ENCODE measurements around the gene RBBP5.

RBBP5 gene

GRCh38 chr1:205091043-205091740 lies 30.6 kb downstream of the RBBP5 start:
- Histone ChIP-seq H3K27ac (ENCODE audit: low read length) (no peak overlapping the region), H3K9me3 (ENCODE audit: insufficient read depth, low read depth, low read length) (no peaks in the 10 kb centered on the region), H3K36me3 (ENCODE audit: insufficient read depth, low read depth, low read length) (peaks cover 87% of the 10 kb centered on the region), H3K4me3 (ENCODE audit: low read length) (no peak overlapping the region), H3K9ac (ENCODE audit: low read depth, low read length) (no peak overlapping the region), H3K27me3 (ENCODE audit: insufficient read depth, low read length) (no peaks in the 10 kb centered on the region), H3K4me1 (ENCODE audit: insufficient read depth, low read length) (no peaks in the 10 kb centered on the region)

GRCh38 chr1:205088341-205088740 lies 33.4 kb downstream of the RBBP5 start:
- H3K27me3 ChIP-seq (ENCODE audit: insufficient read depth, low read length), result no peaks in the 10 kb centered on the region
- H3K27ac ChIP-seq (ENCODE audit: low read length), result no peak overlapping the region
- no peaks in the 10 kb centered on the region for H3K9me3 ChIP-seq (ENCODE audit: insufficient read depth, low read depth, low read length)
- no peak overlapping the region for H3K9ac ChIP-seq (ENCODE audit: low read depth, low read length)
- no peaks in the 10 kb centered on the region for H3K4me1 ChIP-seq (ENCODE audit: insufficient read depth, low read length)
- no peak overlapping the region for H3K4me3 ChIP-seq (ENCODE audit: low read length)
- peaks cover 84% of the 10 kb centered on the region for H3K36me3 ChIP-seq (ENCODE audit: insufficient read depth, low read depth, low read length)

DNA sequence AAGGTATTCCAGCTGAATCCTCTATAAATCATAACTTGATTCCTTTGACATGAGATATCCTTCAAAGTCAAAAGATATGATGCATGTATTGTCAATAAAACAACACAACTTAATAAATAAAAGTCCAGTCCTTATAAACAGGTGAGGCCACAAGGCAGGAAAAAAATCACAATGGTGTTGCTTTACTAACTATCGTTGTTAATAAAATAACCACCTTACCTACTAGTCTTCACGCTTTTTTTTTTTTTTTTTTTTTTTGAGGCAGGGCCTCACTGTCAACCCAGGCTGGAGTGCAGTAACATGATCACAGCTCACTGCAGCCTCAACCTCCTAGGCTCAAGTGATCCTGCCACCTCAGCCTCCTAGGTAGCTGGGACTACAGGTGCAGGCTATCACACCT lies 37.4 kb downstream of the RBBP5 start, which contains the start of gene TMEM81:
TMEM81 (minus strand) TSS at position 101 of the 400 bp plus-strand sequence. CDS start 140 bp downstream, outside the sequence.
- H3K9me3 ChIP-seq (ENCODE audit: insufficient read depth, low read depth, low read length), result no peaks in the 10 kb centered on the region
- no peaks in the 10 kb centered on the region for H3K27me3 ChIP-seq (ENCODE audit: insufficient read depth, low read length)
- no peak within 1 kb of the TSS for H3K9ac ChIP-seq (ENCODE audit: low read depth, low read length)
- H3K36me3 ChIP-seq (ENCODE audit: insufficient read depth, low read depth, low read length), result peaks cover 52% of the 10 kb centered on the region
- H3K27ac ChIP-seq (ENCODE audit: low read length), result no peak within 1 kb of the TSS
- H3K4me3 ChIP-seq (ENCODE audit: low read length), result no peak within 1 kb of the TSS
- H3K4me1 ChIP-seq (ENCODE audit: insufficient read depth, low read length), result no peaks in the 10 kb centered on the region

- Histone ChIP-seq H3K9me3 (ENCODE audit: insufficient read depth, low read depth, low read length) (no peaks in the 10 kb centered on the region), H3K4me1 (ENCODE audit: insufficient read depth, low read length) (no peaks in the 10 kb centered on the region), H3K9ac (ENCODE audit: low read depth, low read length) (no peak overlapping the region), H3K27me3 (ENCODE audit: insufficient read depth, low read length) (no peaks in the 10 kb centered on the region), H3K27ac (ENCODE audit: low read length) (no peak overlapping the region), H3K36me3 (ENCODE audit: insufficient read depth, low read depth, low read length) (peaks cover 32% of the 10 kb centered on the region), H3K4me3 (ENCODE audit: low read length) (no peak overlapping the region)
Observed at GRCh38 chr1:205082431-205082830, 39.3 kb downstream of the RBBP5 start.

DNA sequence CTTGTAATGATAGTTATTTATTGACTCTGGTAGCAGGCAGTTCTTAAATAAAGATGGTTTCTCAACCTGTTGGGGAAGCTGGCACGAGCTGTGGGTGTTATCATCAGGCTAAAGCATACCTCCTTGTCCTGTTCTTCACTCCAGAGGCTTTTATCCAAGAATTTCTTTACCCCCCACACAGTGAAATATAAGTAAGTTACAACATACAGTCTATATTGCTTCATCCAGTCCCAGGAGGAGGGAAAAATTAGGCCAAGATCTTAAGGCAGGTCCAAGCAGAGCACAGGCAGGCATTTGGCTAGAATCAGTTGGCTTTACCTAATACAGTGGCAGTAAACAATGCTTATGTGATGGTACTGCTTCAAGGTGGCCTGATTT lies 43.9 kb downstream of the RBBP5 start:
- Histone ChIP-seq H3K9ac (ENCODE audit: low read depth, low read length) (no peak overlapping the region), H3K4me3 (ENCODE audit: low read length) (no peak overlapping the region), H3K27ac (ENCODE audit: low read length) (no peak overlapping the region), H3K9me3 (ENCODE audit: insufficient read depth, low read depth, low read length) (no peaks in the 10 kb centered on the region), H3K27me3 (ENCODE audit: insufficient read depth, low read length) (no peaks in the 10 kb centered on the region), H3K36me3 (ENCODE audit: insufficient read depth, low read depth, low read length) (no peaks in the 10 kb centered on the region), H3K4me1 (ENCODE audit: insufficient read depth, low read length) (no peaks in the 10 kb centered on the region)

GRCh38 chr1:205077158-205077933 lies 44.4 kb downstream of the RBBP5 start:
- Histone ChIP-seq H3K4me1 (ENCODE audit: insufficient read depth, low read length) (no peaks in the 10 kb centered on the region), H3K27ac (ENCODE audit: low read length) (no peak overlapping the region), H3K9ac (ENCODE audit: low read depth, low read length) (no peak overlapping the region), H3K9me3 (ENCODE audit: insufficient read depth, low read depth, low read length) (no peaks in the 10 kb centered on the region), H3K4me3 (ENCODE audit: low read length) (no peak overlapping the region), H3K36me3 (ENCODE audit: insufficient read depth, low read depth, low read length) (no peaks in the 10 kb centered on the region), H3K27me3 (ENCODE audit: insufficient read depth, low read length) (no peaks in the 10 kb centered on the region)

- Histone ChIP-seq H3K36me3 (ENCODE audit: insufficient read depth, low read depth, low read length) (no peaks in the 10 kb centered on the region), H3K9ac (ENCODE audit: low read depth, low read length) (no peak overlapping the region), H3K27ac (ENCODE audit: low read length) (no peak overlapping the region), H3K27me3 (ENCODE audit: insufficient read depth, low read length) (no peaks in the 10 kb centered on the region), H3K9me3 (ENCODE audit: insufficient read depth, low read depth, low read length) (no peaks in the 10 kb centered on the region), H3K4me3 (ENCODE audit: low read length) (no peak overlapping the region), H3K4me1 (ENCODE audit: insufficient read depth, low read length) (no peaks in the 10 kb centered on the region)
Observed at GRCh38 chr1:205076245-205076761, 45.5 kb downstream of the RBBP5 start.

- no peaks in the 10 kb centered on the region for H3K36me3 ChIP-seq (ENCODE audit: insufficient read depth, low read depth, low read length)
- no peaks in the 10 kb centered on the region for H3K4me1 ChIP-seq (ENCODE audit: insufficient read depth, low read length)
- no peaks in the 10 kb centered on the region for H3K9me3 ChIP-seq (ENCODE audit: insufficient read depth, low read depth, low read length)
- no peak overlapping the region for H3K9ac ChIP-seq (ENCODE audit: low read depth, low read length)
- H3K4me3 ChIP-seq (ENCODE audit: low read length), result no peak overlapping the region
- H3K27me3 ChIP-seq (ENCODE audit: insufficient read depth, low read length), result no peaks in the 10 kb centered on the region
- no peak overlapping the region for H3K27ac ChIP-seq (ENCODE audit: low read length)
Observed at GRCh38 chr1:205075642-205076155, 46.1 kb downstream of the RBBP5 start.

GRCh38 chr1:205074513-205074912 lies 47.3 kb downstream of the RBBP5 start:
- H3K4me3 ChIP-seq (ENCODE audit: low read length), result no peak overlapping the region
- no peaks in the 10 kb centered on the region for H3K9me3 ChIP-seq (ENCODE audit: insufficient read depth, low read depth, low read length)
- no peaks in the 10 kb centered on the region for H3K36me3 ChIP-seq (ENCODE audit: insufficient read depth, low read depth, low read length)
- H3K4me1 ChIP-seq (ENCODE audit: insufficient read depth, low read length), result no peaks in the 10 kb centered on the region
- H3K9ac ChIP-seq (ENCODE audit: low read depth, low read length), result no peak overlapping the region
- H3K27me3 ChIP-seq (ENCODE audit: insufficient read depth, low read length), result no peaks in the 10 kb centered on the region
- no peak overlapping the region for H3K27ac ChIP-seq (ENCODE audit: low read length)

DNA sequence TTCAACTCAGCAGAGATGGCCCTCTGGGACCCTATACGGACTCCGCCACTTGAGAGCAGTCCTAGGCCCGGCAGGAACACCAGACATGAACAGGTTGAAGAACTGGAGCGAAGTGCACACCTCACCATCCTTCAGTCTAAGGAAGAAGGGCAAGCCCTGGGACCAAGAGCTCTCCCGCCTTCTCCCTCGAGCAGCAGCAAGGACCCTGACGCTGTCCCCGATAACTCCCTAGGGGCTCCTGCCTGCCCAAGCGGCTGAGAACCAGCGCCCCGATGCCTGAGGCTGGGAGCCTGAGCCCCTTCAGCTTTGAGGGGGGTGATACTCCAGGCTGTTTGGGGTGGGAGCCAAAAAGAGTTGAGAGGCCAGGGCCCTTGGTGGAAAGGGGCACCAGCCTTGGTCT lies 47.7 kb downstream of the RBBP5 start:
- Histone ChIP-seq H3K36me3 (ENCODE audit: insufficient read depth, low read depth, low read length) (no peaks in the 10 kb centered on the region), H3K27ac (ENCODE audit: low read length) (no peak overlapping the region), H3K9me3 (ENCODE audit: insufficient read depth, low read depth, low read length) (no peaks in the 10 kb centered on the region), H3K4me3 (ENCODE audit: low read length) (no peak overlapping the region), H3K9ac (ENCODE audit: low read depth, low read length) (no peak overlapping the region), H3K4me1 (ENCODE audit: insufficient read depth, low read length) (no peaks in the 10 kb centered on the region), H3K27me3 (ENCODE audit: insufficient read depth, low read length) (no peaks in the 10 kb centered on the region)

DNA sequence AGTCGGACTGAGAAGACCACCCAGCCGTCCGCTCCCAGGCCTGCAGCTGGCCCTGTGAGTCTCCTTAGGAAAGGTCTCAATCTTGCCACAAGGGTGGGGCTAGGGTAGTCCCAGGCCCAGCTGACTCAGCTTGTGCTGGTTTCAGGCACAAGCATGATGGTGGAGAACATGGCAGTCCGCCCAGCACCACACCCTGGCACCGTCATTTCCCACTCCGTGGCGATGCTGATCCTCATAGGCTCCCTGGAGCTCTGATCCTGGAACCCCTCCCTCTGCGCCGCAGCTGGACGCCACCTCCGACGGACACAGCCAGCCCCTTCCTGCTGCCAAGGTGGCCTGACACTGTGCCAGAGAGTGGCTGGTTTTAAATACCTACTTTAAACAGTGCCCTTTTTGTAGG lies 48.3 kb downstream of the RBBP5 start:
- no peak overlapping the region for H3K27ac ChIP-seq (ENCODE audit: low read length)
- no peaks in the 10 kb centered on the region for H3K27me3 ChIP-seq (ENCODE audit: insufficient read depth, low read length)
- H3K9me3 ChIP-seq (ENCODE audit: insufficient read depth, low read depth, low read length), result no peaks in the 10 kb centered on the region

GRCh38 chr1:205072881-205073280 lies 48.9 kb downstream of the RBBP5 start:
- Histone ChIP-seq H3K27me3 (ENCODE audit: insufficient read depth, low read length) (no peaks in the 10 kb centered on the region), H3K27ac (ENCODE audit: low read length) (no peak overlapping the region), H3K4me3 (ENCODE audit: low read length) (no peak overlapping the region)

More for the DNA sequence above, 48.3 kb downstream of the RBBP5 start:
- H3K9ac ChIP-seq (ENCODE audit: low read depth, low read length), result no peak overlapping the region
- H3K4me1 ChIP-seq (ENCODE audit: insufficient read depth, low read length), result no peaks in the 10 kb centered on the region
- no peak overlapping the region for H3K4me3 ChIP-seq (ENCODE audit: low read length)
- H3K36me3 ChIP-seq (ENCODE audit: insufficient read depth, low read depth, low read length), result no peaks in the 10 kb centered on the region

More at GRCh38 chr1:205072881-205073280, 48.9 kb downstream of the RBBP5 start:
- Histone ChIP-seq H3K9ac (ENCODE audit: low read depth, low read length) (no peak overlapping the region), H3K36me3 (ENCODE audit: insufficient read depth, low read depth, low read length) (no peaks in the 10 kb centered on the region), H3K9me3 (ENCODE audit: insufficient read depth, low read depth, low read length) (no peaks in the 10 kb centered on the region), H3K4me1 (ENCODE audit: insufficient read depth, low read length) (no peaks in the 10 kb centered on the region)
